B cell (primary cell): ENCODE measurements around the gene DIPK1B. TPM values are rescaled to one million over a fixed set of nuclear protein-coding genes. Genes with fewer than 3 reads are reported as not detected.

Experiments
- ATAC-seq: fragments of 200-7000 bp; cut with Tn5 transposase; one replicate; pipeline ENCODE4 v1.10.0; 2021; ENCODE audit warnings: low read depth, mild to moderate bottlenecking, moderate number of reproducible peaks, moderate library complexity
- CTCF ChIA-PET: fragments of 350-600 bp; sonication (Branson Sonifier 250); formaldehyde crosslinking; loops from one replicate; lab custom pipeline; 2021; ENCODE audit warnings: antibody characterized with exemption, inconsistent platforms; lab: Charles Lee
- POLR2A ChIA-PET: fragments of 350-600 bp; sonication (Branson Sonifier 250); formaldehyde crosslinking; loops from one replicate; lab custom pipeline; 2021; ENCODE audit warnings: antibody characterized with exemption; lab: Charles Lee
- DNase-seq: peaks from one replicate; pipeline ENCODE4 v3.0.0; 2013
- H2AFZ ChIP-seq: 2 replicates; pipeline ENCODE4 v1.6.1; 2012; ENCODE audit warnings: mild to moderate bottlenecking, low read depth, low read length; ENCODE audit not compliant: insufficient read depth, poor library complexity, severe bottlenecking
- H3K27ac ChIP-seq, 2 donors: 1 replicate in 1 of 2; 2 replicates in 1 of 2; pipeline ENCODE4 v1.5.1; 2012 to 2013; ENCODE audit warnings: low read length in 2 of 2, mild to moderate bottlenecking in 2 of 2, moderate library complexity in 1 of 2
- H3K27me3 ChIP-seq, 4 experiments: fragments of 200-600 bp in 1 of 4; sonication (generic) in 1 of 4; replicated peaks in 1 of 4; 1 replicate in 2 of 4; 2 replicates in 2 of 4; pipeline versions ENCODE4 v1.6.1 to v1.7.0; 2013 to 2016; ENCODE audit warnings: low read length in 3 of 4, mild to moderate bottlenecking in 2 of 4, mixed read lengths in 1 of 4, moderate library complexity in 1 of 4; ENCODE audit not compliant: insufficient read depth in 4 of 4, control insufficient read depth in 3 of 4; ENCODE audit errors: control extremely low read depth in 1 of 4
- H3K36me3 ChIP-seq, 2 experiments: replicated peaks in 1 of 2; 1 replicate in 1 of 2; 2 replicates in 1 of 2; pipeline versions ENCODE4 v1.6.1 to v1.7.1; 2013; ENCODE audit warnings: low read length in 1 of 2; ENCODE audit not compliant: insufficient read depth in 2 of 2, control insufficient read depth in 1 of 2; ENCODE audit errors: control extremely low read depth in 1 of 2, extremely low read depth in 1 of 2
- H3K4me1 ChIP-seq, 2 donors: fragments of 200-600 bp in 1 of 2; sonication (generic) in 1 of 2; 1 replicate in 1 of 2; 2 replicates in 1 of 2; pipeline versions ENCODE4 v1.5.1 to v1.6.1; 2013 to 2017; ENCODE audit warnings: low read length in 2 of 2; ENCODE audit not compliant: control insufficient read depth in 2 of 2, insufficient read depth in 2 of 2
- H3K4me2 ChIP-seq: replicated peaks from 2 replicates; pipeline ENCODE3; 2012; ENCODE audit warnings: mild to moderate bottlenecking, low read depth, low read length; ENCODE audit not compliant: poor library complexity, severe bottlenecking
- H3K4me3 ChIP-seq, 5 experiments: fragments of 200-600 bp in 1 of 5; sonication (generic) in 1 of 5; 1 replicate in 3 of 5; 2 replicates in 2 of 5; pipeline versions ENCODE4 v1.5.1 to v1.7.0; 2011 to 2016; ENCODE audit warnings: low read length in 4 of 5, mild to moderate bottlenecking in 4 of 5, low read depth in 2 of 5, control low read depth in 1 of 5, moderate library complexity in 1 of 5; ENCODE audit not compliant: insufficient read depth in 1 of 5; ENCODE audit errors: control extremely low read depth in 1 of 5, extremely low read depth in 1 of 5
- H3K79me2 ChIP-seq: fragments of 200-600 bp; sonication (generic); one replicate; pipeline ENCODE4 v1.6.0; 2016; ENCODE audit warnings: low read length; ENCODE audit not compliant: control insufficient read depth, insufficient read depth
- H3K9ac ChIP-seq: fragments of 200-600 bp; sonication (generic); 2 replicates; pipeline ENCODE4 v1.6.1; 2017; ENCODE audit warnings: mild to moderate bottlenecking, low read length, moderate library complexity
- H3K9me3 ChIP-seq, 3 donors: one replicate each; pipeline versions ENCODE4 v1.6.1 to v1.7.1; 2013; ENCODE audit warnings: low read length in 2 of 3; ENCODE audit not compliant: control insufficient read depth in 2 of 3, insufficient read depth in 1 of 3; ENCODE audit errors: control extremely low read depth in 1 of 3
- H4K20me1 ChIP-seq: 2 replicates; pipeline ENCODE4 v1.6.0; 2012; ENCODE audit warnings: mild to moderate bottlenecking, low read length; ENCODE audit not compliant: insufficient read depth, control insufficient read depth, poor library complexity, severe bottlenecking
- H3K27ac Mint-ChIP-seq: one replicate; pipeline ENCODE4 v1.8.0; 2021; ENCODE audit warnings: mixed read lengths
- H3K27me3 Mint-ChIP-seq: one replicate; pipeline ENCODE4 v1.8.0; 2021; ENCODE audit warnings: mixed read lengths
- H3K4me1 Mint-ChIP-seq: one replicate; pipeline ENCODE4 v1.8.0; 2021; ENCODE audit warnings: mixed read lengths
- H3K4me3 Mint-ChIP-seq: one replicate; pipeline ENCODE4 v1.8.0; 2021; ENCODE audit warnings: mixed read lengths
- H3K9me3 Mint-ChIP-seq: one replicate; pipeline ENCODE4 v1.8.0; 2022; ENCODE audit warnings: mixed read lengths; ENCODE audit not compliant: insufficient read depth
- CTCF ChIP-seq: fragments of 200-600 bp; IDR thresholded peaks from one replicate; pipeline ENCODE4 v1.8.0; 2022; ENCODE audit warnings: antibody characterized with exemption, mild to moderate bottlenecking
- EZH2 ChIP-seq: IDR thresholded peaks from 2 replicates; pipeline ENCODE4 v1.6.1; 2012; ENCODE audit warnings: borderline replicate concordance, low read depth, mild to moderate bottlenecking, moderate library complexity, low read length; ENCODE audit not compliant: insufficient read depth, poor library complexity, severe bottlenecking
- WGBS: methylation state at CpG from one replicate; pipeline ENCODE4 v1.1.5; 2013; ENCODE audit warnings: missing lambda C conversion rate; ENCODE audit not compliant: insufficient coverage; 5-methylcytosine and 5-hydroxymethylcytosine counted together
- intact Hi-C: fragments of 100-400 bp; cut with micrococcal nuclease; formaldehyde crosslinking; loops from one replicate; pipeline ENCODE4 v1.10.0; 2022
- polyA plus RNA-seq: library from polyadenylated mRNA; depleted of rRNA; stranded (reverse); fragments of >200 nt; gene quantifications from 2 replicates; pipeline ENCODE4 v1.2.3, GENCODE V29; 2012
- total RNA-seq, 2 donors: library from RNA; stranded (reverse); fragments of 120-200 nt in 1 of 2; gene quantifications; 1 replicate in 1 of 2; 2 replicates in 1 of 2; pipeline versions ENCODE4 v1.2.3 to v1.2.4, GENCODE V29; 2013 to 2022

DIPK1B gene
- total and polyA plus RNA-seq, 2 donors (not counting 1 experiment from before 2014, with no cell fraction given) = 9.6 TPM

- Histone ChIP-seq H3K9me3 (no peaks in the 10 kb centered on the region), H3K79me2 (peaks cover 36% of the 10 kb centered on the region), H3K27me3 (no peaks in the 10 kb centered on the region), H4K20me1 (peaks cover 68% of the 10 kb centered on the region), H2AFZ (no peak overlapping the region), H3K4me3 (peak overlapping the region in 2 of 5 experiments; percentile 99), H3K4me2 (peak overlapping the region; percentile 96), H3K27ac (no peak overlapping the region), H3K9ac (peak overlapping the region; percentile 95), H3K4me1 (peaks cover 22 to 35% of the 10 kb centered on the region in 2 donors), H3K36me3 (peaks cover 0 to 47% of the 10 kb centered on the region in 2 experiments)
- H3K4me1 Mint-ChIP-seq = peaks cover 43% of the 10 kb centered on the region
- ATAC-seq (no peak), DNase-seq (no peak)
- H3K27me3 Mint-ChIP-seq = no peaks in the 10 kb centered on the region
- WGBS = 78% methylated on average over 16 of the region's 16 CpGs
- TF ChIP-seq CTCF = no peak
- TF ChIP-seq EZH2 = no peak
- H3K9me3 Mint-ChIP-seq = no peaks in the 10 kb centered on the region
- ChIA-PET POLR2A (interaction anchor here (1.3 to 5.1 kb wide), 4 partner anchors 12 to 33 kb away, joined by 4 to 83 read pairs (median 34); partner anchors contain the start of genes LCN6 and LCN8), CTCF (interaction anchor here (1.6 to 7.2 kb wide), 6 partner anchors 11 to 65 kb away, joined by 4 to 102 read pairs (median 20); partner anchors contain the start of genes LCN10, LCN8 and TMEM141)
- intact Hi-C loops = no loop called here
- peak overlapping the region; percentile 96 for H3K4me3 Mint-ChIP-seq
- peak overlapping the region; percentile 93 for H3K27ac Mint-ChIP-seq
Observed at GRCh38 chr9:136726118-136726517, 13.7 kb downstream of the DIPK1B start.

- Histone ChIP-seq H3K4me2 (peak overlapping the region; percentile 96), H3K9ac (peak overlapping the region; percentile 95), H3K36me3 (peaks cover 0 to 43% of the 10 kb centered on the region in 2 experiments), H3K27me3 (no peaks in the 10 kb centered on the region), H3K27ac (peak overlapping the region in 1 of 2 donors; percentile 79), H3K4me1 (peaks cover 22 to 35% of the 10 kb centered on the region in 2 donors), H4K20me1 (peaks cover 62% of the 10 kb centered on the region), H3K4me3 (peak overlapping the region; percentile 90 to 99 (median 96)), H3K79me2 (peaks cover 36% of the 10 kb centered on the region), H2AFZ (no peak overlapping the region), H3K9me3 (no peaks in the 10 kb centered on the region)
- peaks cover 45% of the 10 kb centered on the region for H3K4me1 Mint-ChIP-seq
- intact Hi-C loops = no loop called here
- peak overlapping the region; percentile 96 for H3K4me3 Mint-ChIP-seq
- CTCF ChIA-PET = interaction anchor here (0.7 to 7.2 kb wide), 20 partner anchors 8 to 310 kb away, joined by 3 to 102 read pairs (median 6); partner anchors contain the start of genes LCN10, LCN6, LCN8 and TMEM141
- TF ChIP-seq CTCF (peak; percentile 77), EZH2 (no peak)
- no peaks in the 10 kb centered on the region for H3K9me3 Mint-ChIP-seq
- POLR2A ChIA-PET = interaction anchor here (0.7 to 5.1 kb wide), 12 partner anchors 8 to 116 kb away, joined by 4 to 83 read pairs (median 11); partner anchors contain the start of genes AGPAT2, LCN6 and LCN8
- peak overlapping the region; percentile 93 for H3K27ac Mint-ChIP-seq
- H3K27me3 Mint-ChIP-seq = no peaks in the 10 kb centered on the region
- ATAC-seq (peak; percentile 28), DNase-seq (peak; percentile 76)
- 6% methylated on average over 8 of the region's 18 CpGs for WGBS
Observed at GRCh38 chr9:136726631-136727191, 14.3 kb downstream of the DIPK1B start.
